PC-9 (cell line): ENCODE data around the gene S100A16. TPM values are rescaled to one million over a fixed set of nuclear protein-coding genes. Genes with fewer than 3 reads are reported as not detected.
A peak's percentile ranks its signal among the peaks of the same experiment; 100 is the strongest.

Source experiments
- BruUV-seq: library from RNA; stranded (reverse); fragments of 400-500 nt; replicated peaks from 2 replicates; lab custom pipeline; 2021; lab: Mats Ljungman, UMichigan
- CTCF ChIA-PET: fragments of 300-600 bp; sonication (Branson Sonifier 250); formaldehyde crosslinking; loops from one replicate; lab custom pipeline; 2022; ENCODE audit warnings: antibody characterized with exemption; lab: Charles Lee
- POLR2A ChIA-PET: fragments of 300-600 bp; sonication (Branson Sonifier 250); formaldehyde crosslinking; loops from one replicate; lab custom pipeline; 2022; ENCODE audit warnings: antibody characterized with exemption; ENCODE audit not compliant: unreplicated experiment; lab: Charles Lee
- DNase-seq, 2 experiments: peaks; one replicate each; pipeline versions ENCODE4 v3.0.0 to v3.0.0-alpha.2; 2015 to 2022; ENCODE audit warnings: mixed read lengths in 1 of 2
- H2AFZ ChIP-seq: fragments of 200-600 bp; sonication (generic); 2 replicates; pipeline ENCODE4 v1.8.1; 2017; ENCODE audit warnings: antibody characterized with exemption
- H3F3A ChIP-seq: fragments of 200-600 bp; sonication (generic); 2 replicates; pipeline ENCODE4 v1.8.1; 2017; ENCODE audit warnings: antibody characterized with exemption, mild to moderate bottlenecking, low read depth; ENCODE audit not compliant: insufficient read depth
- H3K27ac ChIP-seq: fragments of 200-600 bp; sonication (generic); 2 replicates; pipeline ENCODE4 v1.6.1; 2016; ENCODE audit warnings: mixed run types
- H3K27me3 ChIP-seq: fragments of 200-600 bp; sonication (generic); 2 replicates; pipeline ENCODE4 v1.6.1; 2016; ENCODE audit warnings: low read depth, mixed run types; ENCODE audit not compliant: insufficient read depth
- H3K36me3 ChIP-seq: fragments of 200-600 bp; sonication (generic); 2 replicates; pipeline ENCODE4 v1.6.1; 2016; ENCODE audit warnings: low read depth, mixed run types
- H3K4me1 ChIP-seq: fragments of 200-600 bp; sonication (generic); replicated peaks from 2 replicates; pipeline ENCODE4 v1.6.1; 2016; ENCODE audit warnings: mixed run types; ENCODE audit not compliant: insufficient read depth
- H3K4me2 ChIP-seq: fragments of 200-600 bp; sonication (generic); 2 replicates; pipeline ENCODE4 v1.6.1; 2017; ENCODE audit warnings: mixed run types
- H3K4me3 ChIP-seq: fragments of 200-600 bp; sonication (generic); 2 replicates; pipeline ENCODE4 v1.6.1; 2016; ENCODE audit warnings: mixed run types
- H3K79me2 ChIP-seq: fragments of 200-600 bp; sonication (generic); 2 replicates; pipeline ENCODE4 v1.6.1; 2017; ENCODE audit warnings: low read depth, mixed run types
- H3K9me2 ChIP-seq: fragments of 200-600 bp; sonication (generic); 2 replicates; pipeline ENCODE4 v1.8.1; 2017; ENCODE audit warnings: mild to moderate bottlenecking; ENCODE audit not compliant: insufficient read depth
- H3K9me3 ChIP-seq: fragments of 200-600 bp; sonication (generic); 2 replicates; pipeline ENCODE4 v1.8.1; 2016; ENCODE audit warnings: low read depth; ENCODE audit not compliant: insufficient read depth
- H4K20me1 ChIP-seq: fragments of 200-600 bp; sonication (generic); 2 replicates; pipeline ENCODE4 v1.8.1; 2017; ENCODE audit not compliant: insufficient read depth
- CTCF ChIP-seq: fragments of 200-600 bp; sonication (generic); conservative IDR thresholded peaks from 2 replicates; pipeline ENCODE4 v1.6.1; 2017; ENCODE audit warnings: mixed run types, antibody characterized with exemption, mild to moderate bottlenecking, moderate library complexity
- EZH2 ChIP-seq: fragments of 200-600 bp; sonication (generic); IDR thresholded peaks from 2 replicates; pipeline ENCODE4 v1.8.0; 2017; ENCODE audit warnings: antibody characterized with exemption, low read depth
- intact Hi-C: fragments of 100-400 bp; cut with micrococcal nuclease; formaldehyde crosslinking; loops from one replicate; pipeline ENCODE4 v1.10.0; 2022; ENCODE audit not compliant: unreplicated experiment
- total RNA-seq: library from RNA; stranded (reverse); gene quantifications from 2 replicates; pipeline ENCODE4 v1.2.3, GENCODE V29; 2021

The S100A16 gene
- total RNA-seq, 1 experiment from 2014 or later = 276 TPM

- peaks cover 80% of the 10 kb centered on the region for H3K36me3 ChIP-seq
- intact Hi-C loops = no loop called here
These were observed 26.3 kb upstream of the S100A16 start for GRCh38 chr1:153639280-153639679.

GRCh38 chr1:153638261-153638660 lies 25.3 kb upstream of the S100A16 start:
- Histone ChIP-seq H3K9me3 (no peaks in the 10 kb centered on the region), H3F3A (peaks cover 46% of the 10 kb centered on the region), H3K4me3 (no peak overlapping the region), H3K27ac (no peak overlapping the region), H3K4me2 (no peak overlapping the region), H3K27me3 (no peaks in the 10 kb centered on the region), H3K36me3 (peaks cover 69% of the 10 kb centered on the region), H2AFZ (no peak overlapping the region), H3K4me1 (peaks cover 16% of the 10 kb centered on the region), H4K20me1 (peaks cover 33% of the 10 kb centered on the region), H3K9me2 (no peaks in the 10 kb centered on the region), H3K79me2 (peaks cover 84% of the 10 kb centered on the region)
- no TSS peak for BruUV-seq
- no peak for TF ChIP-seq CTCF
- no peak for TF ChIP-seq EZH2
- CTCF ChIA-PET = no interaction called here
- intact Hi-C loops = no loop called here
- POLR2A ChIA-PET = interaction anchor here (0.6 to 0.9 kb wide), 3 partner anchors 11 to 66 kb away, joined by 3 to 4 read pairs (median 4); no protein-coding TSS in a partner anchor
- DNase-seq = no peak

More at GRCh38 chr1:153639280-153639679, 26.3 kb upstream of the S100A16 start:
- Histone ChIP-seq H4K20me1 (peaks cover 41% of the 10 kb centered on the region), H3K4me1 (peaks cover 13% of the 10 kb centered on the region; the same call in 1 of the 2 replicates), H3K27ac (no peak overlapping the region), H3K9me2 (no peaks in the 10 kb centered on the region), H3F3A (peaks cover 53% of the 10 kb centered on the region), H3K27me3 (no peaks in the 10 kb centered on the region), H3K4me2 (no peak overlapping the region), H3K4me3 (no peak overlapping the region), H2AFZ (no peak overlapping the region), H3K79me2 (peaks cover 81% of the 10 kb centered on the region), H3K9me3 (no peaks in the 10 kb centered on the region)
- POLR2A ChIA-PET = no interaction called here
- TF ChIP-seq EZH2 (no peak), CTCF (no peak)
- no TSS peak for BruUV-seq
- DNase-seq = no peak
- CTCF ChIA-PET = no interaction called here

DNA sequence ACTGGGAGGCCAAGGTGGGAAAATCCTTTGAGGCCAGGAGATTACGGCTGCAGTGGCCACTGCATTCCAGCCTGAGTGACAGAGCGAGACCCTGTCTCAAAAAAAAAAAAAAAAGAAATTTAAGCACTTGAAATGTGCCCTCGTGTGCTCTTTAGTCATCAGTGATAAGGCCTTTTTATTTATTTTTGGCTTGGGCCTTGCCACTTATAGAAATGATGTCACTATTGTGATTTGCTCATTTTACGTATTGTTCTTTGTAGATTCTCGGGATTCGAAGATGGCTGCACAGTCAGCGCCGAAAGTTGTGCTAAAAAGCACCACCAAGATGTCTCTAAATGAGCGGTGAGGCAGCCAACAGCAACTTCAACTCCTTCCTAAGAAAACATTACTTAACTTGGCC lies 23.4 kb upstream of the S100A16 start:
- H2AFZ ChIP-seq = no peak overlapping the region
- no peaks in the 10 kb centered on the region for H3K27me3 ChIP-seq
- BruUV-seq = no TSS peak
- peaks cover 36% of the 10 kb centered on the region for H3F3A ChIP-seq
- intact Hi-C loops = no loop called here
- no peak overlapping the region for H3K27ac ChIP-seq
- H3K4me3 ChIP-seq = peak overlapping the region; percentile 96; the same call in 1 of the 2 replicates
- no peaks in the 10 kb centered on the region for H3K9me3 ChIP-seq
- H3K9me2 ChIP-seq = no peaks in the 10 kb centered on the region
- CTCF ChIA-PET = no interaction called here
- POLR2A ChIA-PET = interaction anchor here (0.6 kb wide), 2 partner anchors 129 to 1839 kb away, joined by 3 to 4 read pairs; no protein-coding TSS in a partner anchor
- H3K4me1 ChIP-seq = peaks cover 20% of the 10 kb centered on the region
- peaks cover 50% of the 10 kb centered on the region for H3K36me3 ChIP-seq
- H3K79me2 ChIP-seq = peaks cover 69% of the 10 kb centered on the region
- peak overlapping the region; percentile 80 for H3K4me2 ChIP-seq
- peaks cover 24% of the 10 kb centered on the region for H4K20me1 ChIP-seq
- TF ChIP-seq CTCF (no peak), EZH2 (no peak)
- no peak for DNase-seq
